GM08714 (cell line): ENCODE results near the gene RAPGEF1.
A peak's percentile ranks its signal among the peaks of the same experiment; 100 is the strongest.
"Not testable (repeated sequence)": the region's sequence is repeated elsewhere in the genome, so short reads cannot be mapped to it uniquely, and the experiment has no call there.

ENCODE experiments used
- H3K4me3 ChIP-seq: fragments of 200-500 bp; sonication (Bioruptor generic); 2 replicates; pipeline ENCODE4 v1.5.1; 2014; ENCODE audit warnings: mild to moderate bottlenecking, low read length, inconsistent platforms
- ZNF274 ChIP-seq: IDR thresholded peaks from 2 replicates; pipeline ENCODE4 v1.6.1; 2012; ENCODE audit warnings: mild to moderate bottlenecking, low read depth, low read length

The RAPGEF1 gene

GRCh38 chr9:131554087-131554842 lies 185.6 kb downstream of the RAPGEF1 start:
- no peak overlapping the region for H3K4me3 ChIP-seq
- no peak for TF ChIP-seq ZNF274

- H3K4me3 ChIP-seq: no peak overlapping the region
- TF ChIP-seq ZNF274: no peak
Measured at GRCh38 chr9:131552030-131552429, 187.8 kb downstream of the RAPGEF1 start.

GRCh38 chr9:131550465-131550864 lies 189.4 kb downstream of the RAPGEF1 start:
- not testable (repeated sequence) for H3K4me3 ChIP-seq

- not testable (repeated sequence) for H3K4me3 ChIP-seq
Measured at GRCh38 chr9:131549186-131549585, 190.7 kb downstream of the RAPGEF1 start.

DNA sequence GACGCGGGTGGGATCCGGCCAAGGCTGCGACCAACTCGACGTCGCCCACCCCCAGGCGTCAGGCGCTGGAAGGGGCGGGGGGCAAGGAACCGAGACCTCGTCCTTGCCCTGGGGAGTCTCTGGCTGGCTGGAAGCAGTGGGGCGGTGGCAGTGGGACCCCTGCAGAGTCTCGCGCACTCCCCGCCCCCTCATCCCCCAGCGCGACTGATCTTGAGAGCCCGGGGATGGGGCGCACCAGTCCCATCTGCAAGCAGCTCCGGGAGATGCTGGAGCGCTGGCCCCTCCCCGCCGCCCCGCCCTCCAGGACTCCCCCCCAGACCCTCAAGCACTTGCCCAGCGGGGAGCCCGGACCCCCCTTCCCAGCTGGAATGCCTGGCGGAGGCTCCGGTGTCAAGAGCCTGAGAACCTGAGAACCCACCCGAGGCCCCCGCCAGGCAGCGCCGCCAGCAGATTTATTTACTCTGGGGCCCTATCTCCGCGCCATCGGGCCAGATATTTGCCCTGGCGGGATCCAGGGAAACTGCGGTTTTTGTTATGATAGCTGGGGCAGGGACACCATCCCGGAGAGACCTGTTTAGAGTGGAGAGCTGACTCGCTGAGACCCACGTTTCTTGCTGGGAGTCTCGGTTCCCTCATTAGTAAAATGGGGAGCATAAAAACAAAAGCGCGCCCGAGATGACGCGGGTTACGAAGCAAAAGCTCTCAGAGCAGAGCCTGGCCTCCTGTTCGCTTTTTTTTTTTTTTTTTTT lies 193.4 kb downstream of the RAPGEF1 start:
- no peak overlapping the region for H3K4me3 ChIP-seq
- TF ChIP-seq ZNF274: no peak

- H3K4me3 ChIP-seq: no peak overlapping the region
- TF ChIP-seq ZNF274: no peak
Measured at GRCh38 chr9:131545786-131546335, 194.0 kb downstream of the RAPGEF1 start.

DNA sequence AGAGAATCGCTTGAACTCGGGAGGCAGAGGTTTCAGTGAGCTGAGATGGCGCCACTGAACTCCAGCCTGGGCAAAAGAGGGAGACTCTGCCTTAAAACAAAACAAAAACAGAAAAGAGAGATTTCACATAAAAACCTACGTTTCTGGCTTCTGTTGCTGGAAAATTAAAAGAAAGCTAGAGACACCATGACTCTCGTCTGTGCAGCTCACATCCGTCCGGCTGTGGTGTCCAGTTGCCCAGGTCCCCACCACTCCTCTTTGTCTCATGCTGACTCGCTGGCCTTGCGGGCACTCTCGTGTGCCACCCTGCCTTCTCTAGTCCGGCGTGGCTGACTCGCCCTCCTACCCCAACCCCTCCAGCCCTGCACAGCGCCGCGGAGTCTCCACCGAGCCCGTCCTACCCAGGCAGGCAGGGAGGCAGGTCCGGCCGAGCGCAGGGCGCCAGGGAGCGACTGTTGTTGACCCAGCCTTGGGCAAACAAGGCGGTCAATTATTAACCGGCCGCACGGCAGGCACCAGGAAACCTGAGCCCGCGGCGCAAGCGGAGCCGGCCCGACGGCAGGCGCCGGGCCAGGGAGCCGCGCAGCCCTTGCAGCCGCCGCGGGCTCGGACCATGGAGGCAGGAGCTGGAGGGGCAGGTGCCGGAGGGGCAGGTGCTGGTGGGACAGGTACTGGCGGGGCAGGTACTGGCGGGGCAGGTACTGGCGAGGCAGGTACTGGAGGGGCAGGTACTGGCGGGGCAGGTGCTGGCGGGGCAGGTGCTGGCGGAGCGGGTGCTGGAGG lies 194.7 kb downstream of the RAPGEF1 start, which contains the start of gene PRRT1B:
PRRT1B (plus strand) TSS at position 521 of the 783 bp plus-strand sequence; CDS start at position 614, 93 bp downstream.
- no peak for TF ChIP-seq ZNF274
- no peak within 1 kb of the TSS for H3K4me3 ChIP-seq

DNA sequence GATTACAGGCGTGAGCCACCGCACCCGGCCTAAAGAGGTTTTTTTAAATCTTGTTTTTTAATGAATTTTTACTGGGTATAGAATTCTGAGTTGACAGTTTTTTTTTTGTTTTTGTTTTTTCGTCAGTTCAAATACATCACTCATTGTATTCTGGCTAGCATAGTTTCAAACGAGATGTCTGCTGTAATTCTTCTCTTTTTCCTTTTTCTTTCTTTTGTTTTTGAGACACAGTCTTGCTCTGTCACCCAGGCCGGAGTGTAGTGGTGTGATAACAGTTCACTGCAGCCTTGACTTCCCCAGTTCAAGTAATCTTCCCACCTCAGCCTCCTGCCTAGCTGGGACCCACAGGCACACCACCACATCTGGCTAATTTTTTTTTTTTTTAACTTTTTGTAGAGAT lies 196.7 kb downstream of the RAPGEF1 start:
- no peak for TF ChIP-seq ZNF274
- H3K4me3 ChIP-seq: no peak overlapping the region

GRCh38 chr9:131539223-131539923 lies 200.5 kb downstream of the RAPGEF1 start:
- no peak for TF ChIP-seq ZNF274
- H3K4me3 ChIP-seq: no peak overlapping the region

GRCh38 chr9:131537946-131538345 lies 201.9 kb downstream of the RAPGEF1 start:
- no peak overlapping the region for H3K4me3 ChIP-seq
- TF ChIP-seq ZNF274: no peak

GRCh38 chr9:131534721-131535237 lies 205.1 kb downstream of the RAPGEF1 start:
- no peak overlapping the region for H3K4me3 ChIP-seq
- no peak for TF ChIP-seq ZNF274

DNA sequence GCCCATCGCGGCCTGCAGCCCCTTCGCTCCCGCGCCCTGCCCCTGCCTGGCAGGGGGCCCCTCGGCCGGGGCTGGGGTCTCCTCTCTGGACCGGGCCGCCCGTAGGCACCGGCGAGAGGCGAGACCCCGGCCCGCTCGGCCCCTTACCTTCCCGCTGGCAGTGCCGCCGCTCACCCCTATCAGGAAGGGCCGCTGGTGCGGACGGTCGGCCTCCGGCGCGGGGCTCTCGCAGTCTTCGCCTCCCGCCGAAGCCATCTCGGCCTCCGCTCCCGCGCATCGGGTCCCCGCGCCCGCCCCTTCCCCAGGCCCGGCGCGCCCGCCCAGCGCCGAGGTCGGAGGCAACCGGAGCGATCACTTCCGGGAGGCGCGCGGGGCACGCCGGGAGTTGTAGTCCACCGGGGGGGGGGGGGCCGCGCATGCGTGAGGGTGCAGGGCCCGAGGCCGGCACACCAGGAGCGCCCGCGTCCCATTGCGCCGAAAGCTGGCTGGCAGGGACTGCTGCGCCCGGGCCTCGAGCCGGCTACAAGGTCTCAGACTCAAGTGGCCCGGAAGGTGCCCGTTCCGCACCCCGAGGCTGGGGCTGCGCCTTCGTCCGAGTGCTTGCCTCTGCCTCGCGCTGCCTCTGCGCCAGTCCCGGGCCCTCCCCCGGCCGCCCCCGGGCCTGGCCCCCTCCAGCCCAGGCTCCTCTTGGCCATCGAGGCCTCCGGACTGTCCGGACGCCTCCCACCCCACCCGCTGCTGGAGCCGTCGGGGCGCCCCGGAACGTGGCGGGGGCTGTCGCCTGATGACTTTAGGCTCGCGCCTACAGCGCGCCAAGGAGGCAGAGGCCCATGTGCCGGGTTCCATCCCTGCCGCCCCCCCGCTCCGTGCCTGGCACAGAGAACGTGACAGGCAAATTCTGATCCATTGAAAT lies 208.7 kb downstream of the RAPGEF1 start, which contains the start of gene UCK1:
UCK1 (minus strand) TSS at position 344 of the 913 bp plus-strand sequence; CDS start at position 255, 89 bp downstream.
- TF ChIP-seq ZNF274: no peak
- H3K4me3 ChIP-seq: peak within 1 kb of the TSS; percentile 79

GRCh38 chr9:131530546-131530919 lies 209.3 kb downstream of the RAPGEF1 start:
- peak overlapping the region; percentile 79 for H3K4me3 ChIP-seq
- TF ChIP-seq ZNF274: no peak
